HepG2 (cell line): ENCODE results near the gene SFMBT1. TPM values are rescaled to one million over a fixed set of nuclear protein-coding genes. Genes with fewer than 3 reads are reported as not detected.

Experiments
- ARID5B ChIP-seq: IDR thresholded peaks from 2 replicates; pipeline ENCODE4 v1.4.0; 2020; ENCODE audit warnings: mild to moderate bottlenecking, missing genetic modification reagents
- DZIP1 ChIP-seq: sonication (generic); formaldehyde crosslinking; IDR thresholded peaks from 2 replicates; pipeline ENCODE4 v1.5.0; 2020; ENCODE audit warnings: mild to moderate bottlenecking, missing genetic modification reagents
- FOXP1 ChIP-seq, 2 experiments: fragments of 450-650 bp in 1 of 2; IDR thresholded peaks; 2 replicates each; pipeline ENCODE4 v1.6.1; 2017 to 2018; ENCODE audit warnings: antibody characterized with exemption in 1 of 2
- HOXA5 ChIP-seq: sonication (generic); formaldehyde crosslinking; IDR thresholded peaks from 2 replicates; pipeline ENCODE4 v1.4.0; 2020; ENCODE audit warnings: missing genetic modification reagents
- KDM5B ChIP-seq: sonication (generic); formaldehyde crosslinking; IDR thresholded peaks from 2 replicates; pipeline ENCODE4 v1.4.0; 2020; ENCODE audit warnings: missing genetic modification reagents, mild to moderate bottlenecking, borderline replicate concordance
- SAP130 ChIP-seq: IDR thresholded peaks from 2 replicates; pipeline ENCODE4 v1.6.1; 2016; ENCODE audit warnings: low read depth
- TARDBP ChIP-seq: sonication (generic); formaldehyde crosslinking; IDR thresholded peaks from 2 replicates; pipeline ENCODE4 v1.8.0; 2022; ENCODE audit warnings: mild to moderate bottlenecking, missing genetic modification reagents
- ZBTB46 ChIP-seq: sonication (generic); formaldehyde crosslinking; IDR thresholded peaks from 2 replicates; pipeline ENCODE4 v1.4.0; 2020; ENCODE audit warnings: mild to moderate bottlenecking, missing genetic modification reagents, borderline replicate concordance
- ZNF276 ChIP-seq: sonication (generic); formaldehyde crosslinking; IDR thresholded peaks from 2 replicates; pipeline ENCODE4 v1.4.0; 2020; ENCODE audit warnings: mild to moderate bottlenecking, low read depth, missing genetic modification reagents
- ZNF362 ChIP-seq: sonication (generic); formaldehyde crosslinking; IDR thresholded peaks from 2 replicates; pipeline ENCODE4 v1.4.0; 2020; ENCODE audit warnings: missing genetic modification reagents, mild to moderate bottlenecking, borderline replicate concordance
- ZNF639 ChIP-seq: conservative IDR thresholded peaks from 2 replicates; pipeline ENCODE4 v1.6.1; 2018; ENCODE audit warnings: missing genetic modification reagents
- polyA plus RNA-seq, 8 experiments: library from polyadenylated mRNA; depleted of rRNA in 3 of 8; stranded (reverse) in 7 of 8; unstranded in 1 of 8; fragments of >200 nt; fragmentation: Illumina TruSeq in 4 of 8; extraction: Trizol in 4 of 8; gene quantifications; 2 replicates each; pipeline versions ENCODE4 v1.2.1 to v1.2.3, GENCODE V29; 2011 to 2016; ENCODE audit warnings: low read depth in 4 of 8, missing spikeins in 1 of 8, mixed read lengths in 1 of 8; ENCODE audit not compliant: insufficient read depth in 1 of 8
- total RNA-seq, 5 experiments: library from RNA; depleted of rRNA; stranded (reverse); fragments of >200 nt; fragmentation: Illumina TruSeq; extraction: Trizol; gene quantifications; 2 replicates each; pipeline ENCODE4 v1.2.3, GENCODE V29; 2016; ENCODE audit warnings: low read depth in 1 of 5

Gene SFMBT1
- total and polyA plus RNA-seq, 2 of the 13 experiments (the other 11 are each of a cell fraction or from before 2014, with no cell fraction given): 3.8 to 12.8 TPM

- TF ChIP-seq ARID5B (CRISPR knock-in tag) (peak; percentile 29; the same call in 1 of the 2 replicates), HOXA5 (CRISPR knock-in tag) (no peak), SAP130 (CRISPR knock-in tag) (0 out of 2 replicates have a peak, but pooled peaks have one; percentile 41), ZNF639 (CRISPR knock-in tag) (no peak), ZNF276 (CRISPR knock-in tag) (no peak), FOXP1 (IDR thresholded peaks at IDR 0.05) (no peak), FOXP1 (CRISPR knock-in tag; IDR thresholded peaks at IDR 0.05) (peak; percentile 14; the same call in 1 of the 2 replicates), TARDBP (no peak), KDM5B (CRISPR knock-in tag) (no peak), DZIP1 (no peak), ZNF362 (CRISPR knock-in tag) (peak; percentile 90), ZBTB46 (CRISPR knock-in tag) (no peak)
Observed at GRCh38 chr3:53040351-53040820, 5.5 kb downstream of the SFMBT1 start (continued).
